Measurements from ENCODE around the gene SCYGR1.
"Not testable (repeated sequence)": the region's sequence is repeated elsewhere in the genome, so short reads cannot be mapped to it uniquely, and the experiment has no call there.

SCYGR1 gene

GRCh38 chr2:227370092-227370491 is 17.7 kb downstream of the SCYGR1 start:
- DNase-seq (ENCODE audit: low read depth) = no peak

- DNase-seq (ENCODE audit: low read depth) = no peak
Measured at GRCh38 chr2:227368574-227368973, 19.2 kb downstream of the SCYGR1 start.

GRCh38 chr2:227367427-227367795 is 20.3 kb downstream of the SCYGR1 start:
- no peak for DNase-seq (ENCODE audit: low read depth)

- no peak for DNase-seq (ENCODE audit: low read depth)
Measured at GRCh38 chr2:227366769-227367426, 20.9 kb downstream of the SCYGR1 start.

- no peak for DNase-seq (ENCODE audit: low read depth)
Measured at GRCh38 chr2:227365833-227366232, 21.9 kb downstream of the SCYGR1 start.

GRCh38 chr2:227364585-227365263 is 23.0 kb downstream of the SCYGR1 start:
- not testable (repeated sequence) for DNase-seq (ENCODE audit: low read depth)

GRCh38 chr2:227363756-227364155 is 24.0 kb downstream of the SCYGR1 start:
- DNase-seq (ENCODE audit: low read depth) = no peak

GRCh38 chr2:227360351-227360750 is 27.4 kb downstream of the SCYGR1 start:
- DNase-seq (ENCODE audit: low read depth) = no peak

- no peak for DNase-seq (ENCODE audit: low read depth)
Measured at GRCh38 chr2:227351639-227352038, 36.1 kb downstream of the SCYGR1 start.

- no peak for DNase-seq (ENCODE audit: low read depth)
Measured at GRCh38 chr2:227349989-227350612, 37.6 kb downstream of the SCYGR1 start.

GRCh38 chr2:227348324-227348723 is 39.4 kb downstream of the SCYGR1 start:
- DNase-seq (ENCODE audit: low read depth) = no peak

- no peak for DNase-seq (ENCODE audit: low read depth)
Measured at GRCh38 chr2:227347117-227347516, 40.6 kb downstream of the SCYGR1 start.

- no peak for DNase-seq (ENCODE audit: low read depth)
Measured at GRCh38 chr2:227344231-227344630, 43.5 kb downstream of the SCYGR1 start.

- no peak for DNase-seq (ENCODE audit: low read depth)
Measured at GRCh38 chr2:227341553-227341952, 46.2 kb downstream of the SCYGR1 start.

- DNase-seq (ENCODE audit: low read depth) = no peak
Measured at GRCh38 chr2:227340106-227340505, 47.6 kb downstream of the SCYGR1 start.

- DNase-seq (ENCODE audit: low read depth) = no peak
Measured at GRCh38 chr2:227339098-227339599, 48.6 kb downstream of the SCYGR1 start.

Data from stimulated activated CD8-positive, alpha-beta memory T cell treated with anti-CD3 and anti-CD28 coated beads, Interleukin-12 subunit alpha, Interleukin-12 subunit beta, amount 100 ng/mL, for 1 hour (primary cell).